ENCODE results near the gene WNK3. TPM values are rescaled to one million over a fixed set of nuclear protein-coding genes. Genes with fewer than 3 reads are reported as not detected.

WNK3 gene
- total RNA-seq, 1 donor from 2014 or later, result 18.5 TPM

DNA sequence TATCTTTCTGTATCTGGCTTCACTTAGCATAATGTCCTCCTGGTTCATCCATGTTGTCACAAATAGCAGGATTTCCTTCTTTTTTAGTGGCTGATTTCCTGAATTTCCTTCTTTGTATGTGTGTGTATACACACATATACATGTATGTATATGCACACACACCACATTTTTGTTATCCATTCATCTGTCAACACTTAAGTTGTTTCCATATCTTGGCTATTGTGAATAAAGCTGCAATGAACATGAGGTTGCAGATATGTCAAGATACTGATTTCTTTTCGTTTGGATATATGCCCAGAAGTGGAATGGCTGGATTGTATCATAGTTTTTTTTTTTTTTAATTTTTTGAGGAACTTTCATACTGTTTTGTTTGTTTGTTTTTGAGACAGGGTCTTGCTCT, 76.2 kb downstream of the WNK3 start:
- no peaks in the 10 kb centered on the region for H3K9me3 Mint-ChIP-seq

GRCh38 chrX:54280466-54280865, 77.4 kb downstream of the WNK3 start:
- TF ChIP-seq, protein P1, sequence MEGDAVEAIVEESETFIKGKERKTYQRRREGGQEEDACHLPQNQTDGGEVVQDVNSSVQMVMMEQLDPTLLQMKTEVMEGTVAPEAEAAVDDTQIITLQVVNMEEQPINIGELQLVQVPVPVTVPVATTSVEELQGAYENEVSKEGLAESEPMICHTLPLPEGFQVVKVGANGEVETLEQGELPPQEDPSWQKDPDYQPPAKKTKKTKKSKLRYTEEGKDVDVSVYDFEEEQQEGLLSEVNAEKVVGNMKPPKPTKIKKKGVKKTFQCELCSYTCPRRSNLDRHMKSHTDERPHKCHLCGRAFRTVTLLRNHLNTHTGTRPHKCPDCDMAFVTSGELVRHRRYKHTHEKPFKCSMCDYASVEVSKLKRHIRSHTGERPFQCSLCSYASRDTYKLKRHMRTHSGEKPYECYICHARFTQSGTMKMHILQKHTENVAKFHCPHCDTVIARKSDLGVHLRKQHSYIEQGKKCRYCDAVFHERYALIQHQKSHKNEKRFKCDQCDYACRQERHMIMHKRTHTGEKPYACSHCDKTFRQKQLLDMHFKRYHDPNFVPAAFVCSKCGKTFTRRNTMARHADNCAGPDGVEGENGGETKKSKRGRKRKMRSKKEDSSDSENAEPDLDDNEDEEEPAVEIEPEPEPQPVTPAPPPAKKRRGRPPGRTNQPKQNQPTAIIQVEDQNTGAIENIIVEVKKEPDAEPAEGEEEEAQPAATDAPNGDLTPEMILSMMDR (conservative IDR thresholded peaks at IDR 0.05), result no peak
- no peak for DNase-seq (ENCODE audit: extremely low spot score, unreplicated experiment)
- peaks cover 7% of the 10 kb centered on the region for H3K36me3 Mint-ChIP-seq
- H3K9me3 Mint-ChIP-seq, result no peaks in the 10 kb centered on the region
- no peaks in the 10 kb centered on the region for H3K4me1 Mint-ChIP-seq (ENCODE audit: unreplicated experiment)
- no peaks in the 10 kb centered on the region for H3K27me3 Mint-ChIP-seq
- H3K4me3 Mint-ChIP-seq, result no peak overlapping the region
- no peak overlapping the region for H3K27ac Mint-ChIP-seq

More for the DNA sequence above, 76.2 kb downstream of the WNK3 start:
- Mint-ChIP-seq H3K4me3 (no peak overlapping the region), H3K4me1 (ENCODE audit: unreplicated experiment) (no peaks in the 10 kb centered on the region), H3K36me3 (peaks cover 7% of the 10 kb centered on the region), H3K27me3 (no peaks in the 10 kb centered on the region), H3K27ac (no peak overlapping the region)
- DNase-seq (ENCODE audit: extremely low spot score, unreplicated experiment), result no peak
- TF ChIP-seq, protein P1 (conservative IDR thresholded peaks at IDR 0.05), result no peak

GRCh38 chrX:54271664-54272063, 86.2 kb downstream of the WNK3 start:
- H3K27me3 Mint-ChIP-seq, result no peaks in the 10 kb centered on the region
- no peaks in the 10 kb centered on the region for H3K9me3 Mint-ChIP-seq
- DNase-seq (ENCODE audit: extremely low spot score, unreplicated experiment), result no peak
- no peaks in the 10 kb centered on the region for H3K4me1 Mint-ChIP-seq (ENCODE audit: unreplicated experiment)
- H3K27ac Mint-ChIP-seq, result no peak overlapping the region
- H3K4me3 Mint-ChIP-seq, result no peak overlapping the region
- H3K36me3 Mint-ChIP-seq, result no peaks in the 10 kb centered on the region
- TF ChIP-seq, protein P1 (conservative IDR thresholded peaks at IDR 0.05), result no peak

- TF ChIP-seq, protein P1 (conservative IDR thresholded peaks at IDR 0.05), result peak; percentile 37
- Mint-ChIP-seq H3K36me3 (peaks cover 4% of the 10 kb centered on the region), H3K4me3 (no peak overlapping the region), H3K27me3 (no peaks in the 10 kb centered on the region), H3K27ac (peak overlapping the region; percentile 10), H3K4me1 (ENCODE audit: unreplicated experiment) (no peaks in the 10 kb centered on the region), H3K9me3 (no peaks in the 10 kb centered on the region)
- DNase-seq (ENCODE audit: extremely low spot score, unreplicated experiment), result no peak
These were observed 109.5 kb downstream of the WNK3 start for GRCh38 chrX:54248309-54248708.

GRCh38 chrX:54246866-54247265, 111.0 kb downstream of the WNK3 start:
- no peaks in the 10 kb centered on the region for H3K4me1 Mint-ChIP-seq (ENCODE audit: unreplicated experiment)
- no peak overlapping the region for H3K27ac Mint-ChIP-seq
- no peak overlapping the region for H3K4me3 Mint-ChIP-seq
- H3K36me3 Mint-ChIP-seq, result peaks cover 4% of the 10 kb centered on the region
- H3K9me3 Mint-ChIP-seq, result no peaks in the 10 kb centered on the region
- no peak for DNase-seq (ENCODE audit: extremely low spot score, unreplicated experiment)
- TF ChIP-seq, protein P1 (conservative IDR thresholded peaks at IDR 0.05), result no peak
- H3K27me3 Mint-ChIP-seq, result no peaks in the 10 kb centered on the region

DNA sequence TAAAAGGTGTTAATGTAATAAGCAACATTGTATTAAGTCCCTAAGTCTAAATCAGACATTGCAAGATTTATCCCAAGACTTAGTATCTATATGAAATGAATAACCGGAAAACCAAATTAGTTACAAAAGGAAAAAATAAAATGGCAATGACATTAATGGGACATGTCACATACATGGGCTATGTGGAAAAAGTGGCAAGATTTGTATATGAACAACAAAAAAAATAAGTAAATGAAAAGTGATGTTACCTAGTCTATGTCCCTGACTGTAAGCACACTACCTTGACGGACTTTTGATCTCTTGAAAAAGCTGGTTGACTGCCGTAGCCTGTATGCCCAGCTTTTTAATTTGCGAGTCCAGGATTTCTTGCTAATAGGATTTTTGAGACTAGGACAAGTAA, 119.3 kb downstream of the WNK3 start:
- no peak for DNase-seq (ENCODE audit: extremely low spot score, unreplicated experiment)
- H3K4me3 Mint-ChIP-seq, result no peak overlapping the region
- TF ChIP-seq, protein P1 (conservative IDR thresholded peaks at IDR 0.05), result no peak
- H3K4me1 Mint-ChIP-seq (ENCODE audit: unreplicated experiment), result no peaks in the 10 kb centered on the region
- peaks cover 6% of the 10 kb centered on the region for H3K9me3 Mint-ChIP-seq
- no peak overlapping the region for H3K27ac Mint-ChIP-seq
- H3K27me3 Mint-ChIP-seq, result no peaks in the 10 kb centered on the region
- peaks cover 8% of the 10 kb centered on the region for H3K36me3 Mint-ChIP-seq

All from type B pancreatic cell (in vitro differentiated cells).